PC-3 (cell line): Measurements from ENCODE around the gene DEFB114.

Experiments
- CTCF ChIP-seq: fragments of 300-600 bp; sonication (generic); conservative IDR thresholded peaks from 2 replicates; pipeline ENCODE4 v1.5.1; 2017; ENCODE audit warnings: antibody characterized with exemption, low read depth, mild to moderate bottlenecking, low read length
- EZH2phosphoT487 ChIP-seq: fragments of 300-600 bp; sonication (generic); IDR thresholded peaks from 2 replicates; pipeline ENCODE4 v1.6.1; 2018; ENCODE audit warnings: mild to moderate bottlenecking, antibody characterized with exemption, low read length, borderline replicate concordance

- TF ChIP-seq CTCF = no peak
- TF ChIP-seq EZH2phosphoT487 = no peak
These were observed 12.0 kb downstream of the DEFB114 start for GRCh38 chr6:49951926-49952325.
